ENCODE results near the gene SGK1.

The SGK1 gene

DNA sequence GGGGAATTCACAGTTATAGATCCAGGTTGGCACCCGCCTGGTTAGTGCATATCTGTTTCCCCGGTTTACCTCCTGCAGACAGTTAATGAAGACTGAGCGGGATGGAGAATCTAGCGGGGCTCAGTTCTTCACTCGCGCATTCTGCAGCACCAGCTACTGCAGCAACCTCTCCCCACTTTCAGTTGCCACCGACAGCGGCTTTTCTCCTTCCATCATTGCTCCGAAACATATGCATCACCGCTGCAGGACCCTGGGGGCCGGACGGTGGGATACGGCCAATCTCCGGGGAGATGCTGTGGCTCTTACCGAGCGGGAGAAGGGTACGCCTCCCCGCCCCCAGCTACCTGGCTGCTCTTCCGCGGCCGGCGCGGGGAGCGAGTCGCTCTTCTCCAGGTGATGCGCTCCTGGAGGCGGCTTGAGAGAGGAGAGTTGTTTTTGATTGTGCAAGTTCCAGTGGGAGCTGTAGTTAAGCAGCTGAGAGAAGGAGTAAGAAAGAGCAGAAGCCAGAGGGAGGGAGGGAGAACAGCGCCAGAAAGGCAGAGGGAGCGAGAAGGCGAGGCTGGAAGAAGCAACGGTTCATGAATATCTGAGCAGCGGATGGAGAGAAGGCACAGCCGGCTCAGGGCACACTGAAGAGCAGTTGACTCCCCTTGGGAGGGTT lies at the start of gene SGK1:
TSS of gene SGK1 (minus strand) at position 642 of the 661 bp plus-strand sequence. CDS start 652 bp downstream, outside the sequence.
- peak in 1 of 2 experiments; percentile 21 for DNase-seq (ENCODE audit: low read depth in 1 of 2, low spot score in 1 of 2)
- in situ Hi-C loops (cut with HindIII; ENCODE audit: low pct_unique_long_range_greater_than_20kb, low sequenced_read_pairs) = no loop called here

DNA sequence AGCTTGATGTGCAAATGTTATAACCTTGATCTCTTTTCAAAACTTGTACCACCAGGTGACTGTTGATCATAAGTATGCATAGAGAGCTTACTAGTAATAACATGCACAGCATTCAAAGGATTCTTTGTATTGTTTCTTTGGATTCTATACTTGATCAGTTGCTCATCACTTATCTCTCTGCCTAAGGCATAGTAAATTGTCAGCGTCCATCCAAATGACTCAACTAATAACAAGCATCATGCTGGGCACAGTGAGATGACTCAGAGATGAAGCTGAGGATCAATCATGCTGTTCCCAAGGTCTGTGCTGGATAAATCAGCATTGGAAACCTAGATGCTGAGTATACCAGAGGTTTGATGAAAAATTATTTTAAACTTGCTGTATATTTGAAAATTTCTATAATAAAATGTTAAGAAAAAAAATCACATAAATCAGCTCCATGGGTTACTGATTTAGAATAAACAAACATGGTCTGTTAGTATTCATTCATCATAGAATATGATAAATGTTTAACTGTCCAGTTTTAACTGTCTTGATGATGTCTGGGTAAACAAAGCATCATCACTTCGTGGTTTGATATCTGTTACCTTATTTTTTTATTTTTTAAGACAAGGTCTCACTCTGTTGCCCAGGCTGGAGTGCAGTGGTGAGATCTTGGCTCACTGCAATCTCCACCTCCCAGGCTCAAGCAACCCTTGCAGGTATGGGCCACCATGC lies 45.6 kb upstream of the SGK1 start:
- DNase-seq (ENCODE audit: low read depth in 1 of 2, low spot score in 1 of 2) = no peak
- in situ Hi-C loops (cut with HindIII; ENCODE audit: low pct_unique_long_range_greater_than_20kb, low sequenced_read_pairs) = no loop called here
- no peak for TF ChIP-seq JUND (IDR thresholded peaks at IDR 0.05; ENCODE audit: low read depth)

More for the DNA sequence above, at the start of gene SGK1:
- no peak for TF ChIP-seq JUND (IDR thresholded peaks at IDR 0.05; ENCODE audit: low read depth)

DNA sequence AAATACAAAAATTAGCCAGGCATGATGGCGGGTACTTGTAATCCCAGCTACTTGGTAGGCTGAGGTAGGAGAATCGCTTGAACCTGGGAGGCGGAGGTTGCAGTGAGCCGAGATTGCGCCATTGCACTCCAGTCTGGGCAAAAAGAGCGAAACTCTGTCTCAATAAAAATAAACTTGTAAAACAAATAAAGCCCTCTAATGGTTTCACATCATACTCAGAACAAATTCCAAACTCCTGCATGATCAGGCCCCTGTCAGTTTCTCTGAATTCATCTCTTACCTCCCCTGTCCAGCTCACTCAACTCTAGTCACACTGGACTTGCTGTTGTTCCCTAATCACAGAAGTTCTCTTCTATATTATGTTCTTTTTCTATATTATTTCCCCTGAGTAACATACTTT lies 43.1 kb upstream of the SGK1 start:
- TF ChIP-seq JUND (IDR thresholded peaks at IDR 0.05; ENCODE audit: low read depth) = no peak
- no peak for DNase-seq (ENCODE audit: low read depth in 1 of 2, low spot score in 1 of 2)
- in situ Hi-C loops (cut with HindIII; ENCODE audit: low pct_unique_long_range_greater_than_20kb, low sequenced_read_pairs) = no loop called here

DNA sequence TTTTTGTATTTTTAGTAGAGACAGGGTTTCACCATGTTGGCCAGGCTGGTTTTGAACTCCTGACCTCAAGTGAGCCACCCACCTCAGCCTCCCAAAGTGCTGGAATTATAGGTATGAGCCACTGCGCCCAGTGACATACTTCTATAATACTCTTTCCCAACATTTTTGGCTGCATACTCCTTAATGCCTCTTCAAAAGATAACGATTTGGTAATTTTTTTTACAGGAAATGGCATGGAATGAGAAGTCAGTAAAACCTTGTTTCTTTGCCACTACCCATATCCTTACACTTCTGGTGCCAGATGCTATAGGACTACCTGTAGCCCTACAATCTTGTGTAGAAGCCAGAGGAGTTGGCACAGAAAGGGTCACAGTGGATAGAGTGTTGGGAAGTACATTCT lies 41.4 kb upstream of the SGK1 start:
- TF ChIP-seq JUND (IDR thresholded peaks at IDR 0.05; ENCODE audit: low read depth) = no peak
- DNase-seq (ENCODE audit: low read depth in 1 of 2, low spot score in 1 of 2) = no peak
- in situ Hi-C loops (cut with HindIII; ENCODE audit: low pct_unique_long_range_greater_than_20kb, low sequenced_read_pairs) = no loop called here

DNA sequence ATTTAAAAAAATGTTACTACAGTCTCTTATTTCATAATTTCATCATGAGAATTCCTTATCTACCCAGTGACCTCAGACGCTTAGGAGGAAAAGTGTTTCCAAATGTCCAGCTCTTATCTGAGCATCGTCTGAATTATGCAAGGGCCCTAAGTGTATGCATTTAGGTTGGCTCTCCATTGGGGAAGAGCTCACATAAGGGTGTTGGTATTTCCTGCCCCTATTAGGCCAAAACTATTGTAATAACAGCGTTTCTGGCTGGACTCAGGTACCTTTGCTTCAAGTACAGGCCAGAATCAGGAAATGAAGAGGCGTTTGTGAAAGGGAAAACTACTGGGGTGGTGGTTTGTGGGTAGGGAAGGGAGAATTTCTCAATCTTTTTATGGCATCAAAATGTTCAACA lies 40.4 kb upstream of the SGK1 start:
- no peak for DNase-seq (ENCODE audit: low read depth in 1 of 2, low spot score in 1 of 2)
- no peak for TF ChIP-seq JUND (IDR thresholded peaks at IDR 0.05; ENCODE audit: low read depth)
- in situ Hi-C loops (cut with HindIII; ENCODE audit: low pct_unique_long_range_greater_than_20kb, low sequenced_read_pairs) = no loop called here

DNA sequence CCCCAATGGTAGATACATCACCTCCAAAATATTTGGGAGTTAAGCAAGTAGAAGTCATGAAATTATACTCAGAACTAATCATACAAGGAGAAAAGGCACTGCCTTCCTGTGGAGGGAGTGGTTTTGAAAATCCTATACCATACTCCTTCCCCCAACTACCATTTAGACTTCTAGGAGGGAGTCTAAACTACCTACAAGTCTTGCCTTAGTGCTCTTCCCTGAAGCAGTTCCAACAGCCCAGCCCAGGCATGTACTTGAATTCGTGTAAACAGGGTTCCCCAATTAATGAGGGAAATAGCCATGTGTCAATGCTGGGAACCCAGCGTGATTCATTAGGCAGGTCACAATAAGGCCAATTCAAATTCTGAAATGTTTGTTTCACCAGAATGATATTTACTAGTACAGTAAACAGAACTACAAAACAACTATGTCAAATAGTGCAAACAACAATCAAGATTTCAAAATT lies 39.1 kb upstream of the SGK1 start:
- in situ Hi-C loops (cut with HindIII; ENCODE audit: low pct_unique_long_range_greater_than_20kb, low sequenced_read_pairs) = no loop called here
- DNase-seq (ENCODE audit: low read depth in 1 of 2, low spot score in 1 of 2) = no peak
- TF ChIP-seq JUND (IDR thresholded peaks at IDR 0.05; ENCODE audit: low read depth) = no peak

DNA sequence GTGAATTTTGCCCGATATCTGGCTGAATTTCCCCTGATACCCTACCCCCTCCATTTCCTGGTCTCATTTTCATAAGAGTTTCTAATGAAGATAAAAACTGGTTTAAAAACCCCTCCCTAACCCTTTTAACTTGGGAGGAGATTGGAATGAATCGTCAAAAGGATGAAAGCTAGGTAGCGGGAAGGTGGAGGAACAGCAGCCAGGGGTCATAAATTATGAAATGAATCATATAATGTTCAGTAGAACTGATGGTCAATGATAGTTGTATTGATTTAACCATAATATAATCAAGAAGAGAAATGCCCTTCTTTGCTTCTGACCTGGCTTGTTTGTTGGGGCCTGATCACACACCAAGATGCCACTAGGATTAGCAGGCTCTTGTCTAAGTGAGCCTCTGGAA lies 38.5 kb upstream of the SGK1 start:
- no peak for DNase-seq (ENCODE audit: low read depth in 1 of 2, low spot score in 1 of 2)
- in situ Hi-C loops (cut with HindIII; ENCODE audit: low pct_unique_long_range_greater_than_20kb, low sequenced_read_pairs) = no loop called here
- no peak for TF ChIP-seq JUND (IDR thresholded peaks at IDR 0.05; ENCODE audit: low read depth)

DNA sequence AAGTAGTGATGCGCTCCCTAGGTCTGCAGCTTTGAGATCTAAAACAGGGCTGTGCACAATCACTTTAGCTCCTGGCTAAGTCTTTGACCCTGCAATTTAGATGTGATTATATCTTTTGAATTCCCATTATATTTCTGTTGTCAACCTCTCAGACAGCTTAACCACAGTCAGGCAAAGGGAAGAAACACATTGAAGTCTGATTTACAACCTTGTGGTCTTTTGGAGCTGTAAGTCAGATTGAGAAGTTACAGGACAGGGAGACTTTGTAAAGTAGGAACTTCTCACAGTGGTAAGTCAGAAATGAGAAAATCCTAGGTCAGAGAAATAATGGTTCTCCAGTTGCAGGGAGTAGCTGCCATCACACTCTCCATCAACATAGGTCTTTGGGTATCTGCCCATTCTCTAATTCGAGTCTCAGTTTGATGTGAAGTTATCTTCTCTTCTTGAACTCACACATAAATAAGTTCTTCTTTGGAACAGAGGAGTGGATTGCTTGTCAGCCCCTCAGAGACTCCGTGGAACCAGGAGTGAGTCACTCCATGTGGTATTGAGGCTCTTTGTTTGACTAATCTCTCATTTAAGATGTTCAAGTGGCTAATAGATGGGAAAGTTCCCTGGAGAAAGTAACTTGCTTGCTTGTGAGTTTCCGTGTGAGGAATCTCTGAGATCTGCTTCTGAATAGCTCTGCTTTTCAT lies 35.0 kb upstream of the SGK1 start:
- in situ Hi-C loops (cut with HindIII; ENCODE audit: low pct_unique_long_range_greater_than_20kb, low sequenced_read_pairs) = no loop called here
- no peak for TF ChIP-seq JUND (IDR thresholded peaks at IDR 0.05; ENCODE audit: low read depth)
- no peak for DNase-seq (ENCODE audit: low read depth in 1 of 2, low spot score in 1 of 2)

DNA sequence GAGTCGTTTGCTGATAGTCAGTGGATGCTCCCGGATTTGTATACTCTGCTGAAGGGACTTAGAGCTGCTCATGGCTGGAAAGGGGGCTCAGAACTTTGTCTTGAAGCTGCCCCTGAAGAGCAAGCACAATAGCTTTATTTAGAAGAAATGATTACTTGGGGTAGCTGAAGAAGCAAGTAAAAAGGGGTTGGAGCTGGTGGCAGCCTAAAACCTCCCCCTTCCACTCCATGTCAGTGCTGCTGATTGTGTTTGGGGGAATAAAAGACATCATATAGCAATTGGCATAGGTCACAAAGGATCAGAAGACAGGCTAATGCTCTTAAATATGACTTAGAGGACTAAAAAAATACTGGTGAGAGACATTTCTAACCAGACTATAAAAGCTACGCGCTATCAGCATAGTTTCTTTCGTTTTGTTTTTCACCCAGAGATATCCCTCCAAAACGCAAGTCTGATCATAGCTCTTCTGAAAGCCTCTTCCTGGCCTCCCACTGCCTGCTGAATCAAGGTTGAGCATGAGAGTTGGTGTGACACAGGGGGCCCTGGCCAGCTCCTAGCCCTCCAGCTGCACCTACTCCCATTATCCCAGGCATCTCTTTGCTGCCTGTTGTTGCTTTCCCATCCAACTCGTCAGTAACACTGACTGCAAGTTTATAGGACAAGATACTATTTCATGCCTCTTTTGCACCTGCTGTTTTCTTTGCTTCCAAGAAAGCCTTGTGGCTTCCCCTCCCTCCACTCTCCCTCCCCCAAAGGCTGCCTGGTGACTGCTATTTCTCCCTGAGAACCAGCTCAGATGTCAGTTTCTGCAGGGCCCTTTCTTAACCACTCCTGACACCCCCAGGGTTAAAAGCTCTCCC lies 33.9 kb upstream of the SGK1 start:
- TF ChIP-seq JUND (IDR thresholded peaks at IDR 0.05; ENCODE audit: low read depth) = no peak
- in situ Hi-C loops (cut with HindIII; ENCODE audit: low pct_unique_long_range_greater_than_20kb, low sequenced_read_pairs) = no loop called here
- DNase-seq (ENCODE audit: low read depth in 1 of 2, low spot score in 1 of 2) = no peak

DNA sequence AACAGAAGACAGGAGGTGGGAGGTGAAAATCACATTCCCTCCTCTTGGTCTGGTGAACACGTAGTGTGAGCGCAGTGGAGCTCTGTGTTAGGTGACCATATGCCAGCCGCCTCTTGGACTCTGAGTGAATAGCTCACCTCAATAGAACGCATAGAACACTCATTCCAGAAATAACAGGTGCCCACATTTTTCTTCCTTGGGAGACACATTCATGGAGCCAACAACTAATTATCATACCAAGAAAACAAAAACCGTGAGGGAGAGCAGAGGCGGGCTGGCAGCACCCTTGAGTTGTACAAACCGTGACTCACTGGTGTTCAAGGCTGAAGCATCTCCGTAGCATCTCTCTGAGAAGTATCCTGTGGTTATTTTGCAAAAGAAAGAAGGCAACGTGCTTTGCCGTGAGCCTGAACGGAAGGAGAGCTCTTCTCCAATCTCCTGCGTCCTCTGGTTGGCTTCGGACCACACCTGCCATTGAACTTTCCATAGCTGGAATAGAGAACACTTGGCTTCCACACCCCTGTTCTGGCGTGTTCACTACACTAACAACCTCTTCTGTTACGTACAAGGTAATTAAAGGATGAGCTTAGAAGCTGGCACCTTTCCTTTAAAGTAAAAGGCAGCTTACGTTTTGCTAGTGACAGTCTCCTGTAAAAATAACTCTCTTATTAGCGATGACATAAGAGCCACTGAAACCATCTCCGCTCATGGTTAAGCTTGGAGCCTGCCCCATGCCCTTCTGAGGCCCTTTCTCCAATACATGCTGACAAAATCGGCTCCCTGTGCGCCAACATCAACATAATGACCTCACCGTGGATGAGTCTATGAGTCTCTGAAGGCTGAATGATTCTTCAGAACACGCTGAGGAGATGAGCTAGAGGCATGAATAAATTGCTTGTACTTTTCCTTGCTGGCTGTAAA lies 30.2 kb upstream of the SGK1 start:
- no peak for DNase-seq (ENCODE audit: low read depth in 1 of 2, low spot score in 1 of 2)
- no peak for TF ChIP-seq JUND (IDR thresholded peaks at IDR 0.05; ENCODE audit: low read depth)
- in situ Hi-C loops (cut with HindIII; ENCODE audit: low pct_unique_long_range_greater_than_20kb, low sequenced_read_pairs) = no loop called here

DNA sequence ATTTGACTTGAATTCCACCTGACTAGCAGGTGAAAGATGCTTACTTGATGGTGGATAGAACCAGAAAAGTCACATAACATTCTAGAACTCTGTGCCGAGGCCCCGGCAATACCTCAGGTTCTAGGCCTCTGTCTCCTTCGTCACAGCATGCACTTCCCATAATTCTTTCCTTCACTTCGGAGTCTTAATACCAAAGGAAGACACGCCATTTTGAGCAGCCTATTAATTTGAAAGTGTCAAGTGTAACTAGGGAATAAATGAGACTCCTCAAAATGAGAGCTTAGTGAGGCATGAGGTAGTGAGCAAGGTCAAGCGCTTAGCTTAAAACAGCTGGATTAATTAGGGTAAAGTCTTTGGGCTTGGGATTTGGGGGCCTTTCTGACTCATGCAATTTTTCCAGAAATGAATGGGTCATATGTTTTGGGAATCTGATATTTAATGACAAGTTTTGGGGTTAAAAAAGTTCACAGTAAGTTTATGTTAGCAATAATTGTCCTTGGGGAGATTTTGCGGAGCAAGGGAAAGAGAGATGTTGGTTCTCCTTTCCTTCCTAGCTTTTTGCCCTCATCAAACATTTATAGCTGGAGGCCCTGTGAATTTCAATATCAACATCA lies 29.1 kb upstream of the SGK1 start:
- DNase-seq (ENCODE audit: low read depth in 1 of 2, low spot score in 1 of 2) = no peak
- in situ Hi-C loops (cut with HindIII; ENCODE audit: low pct_unique_long_range_greater_than_20kb, low sequenced_read_pairs) = no loop called here
- TF ChIP-seq JUND (IDR thresholded peaks at IDR 0.05; ENCODE audit: low read depth) = no peak
